Skin of body (tissue), 2 donors: ENCODE data around the gene KIRREL1. TPM values are rescaled to one million over a fixed set of nuclear protein-coding genes. Genes with fewer than 3 reads are reported as not detected.

ENCODE experiments used
- DNase-seq: peaks from one replicate; lab custom pipeline; 2025; lab: John Stamatoyannopoulos, UW
- total RNA-seq: library from RNA; depleted of rRNA; stranded (reverse); fragments of >200 nt; gene quantifications from one replicate; pipeline ENCODE4 v1.2.3, GENCODE V29; 2014

KIRREL1 gene
- total RNA-seq, 1 donor from 2014 or later: 36.0 TPM

- DNase-seq: no peak
Observed at GRCh38 chr1:157971769-157972168, 21.7 kb upstream of the KIRREL1 start.

DNA sequence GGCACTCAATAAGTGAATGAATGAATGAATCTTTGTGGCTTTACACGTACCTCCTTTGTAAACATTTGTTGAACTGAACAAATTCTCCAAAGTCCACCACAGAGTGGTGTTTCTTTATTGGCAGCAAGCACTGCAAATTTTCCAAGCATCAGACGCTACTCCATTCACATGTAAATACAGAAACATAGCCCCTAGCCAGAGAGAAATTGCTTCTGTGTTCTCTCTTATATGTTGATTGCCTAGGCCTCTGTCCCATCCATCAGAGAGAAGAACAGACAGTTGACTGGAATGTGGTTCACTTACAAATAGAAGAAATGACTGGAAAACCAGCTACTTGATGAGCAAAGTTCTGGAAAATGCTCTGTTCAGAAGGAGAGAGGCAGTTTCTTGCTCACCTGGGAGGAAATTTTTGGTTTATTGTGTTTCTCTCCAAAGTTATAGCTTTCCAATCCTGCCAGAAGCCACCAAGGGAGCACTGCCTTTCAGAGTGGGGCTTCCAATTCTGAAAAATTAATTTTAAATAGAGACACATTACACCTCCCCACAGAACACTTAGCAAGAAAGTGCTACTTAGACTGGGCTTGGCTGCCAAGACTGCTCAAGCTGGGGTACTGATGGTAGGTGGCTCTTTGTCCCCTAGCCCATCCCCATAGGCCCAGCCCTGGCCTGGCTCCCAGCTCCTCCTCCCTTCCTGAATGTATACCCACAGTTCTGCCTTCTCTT lies 18.1 kb upstream of the KIRREL1 start:
- DNase-seq: no peak

DNA sequence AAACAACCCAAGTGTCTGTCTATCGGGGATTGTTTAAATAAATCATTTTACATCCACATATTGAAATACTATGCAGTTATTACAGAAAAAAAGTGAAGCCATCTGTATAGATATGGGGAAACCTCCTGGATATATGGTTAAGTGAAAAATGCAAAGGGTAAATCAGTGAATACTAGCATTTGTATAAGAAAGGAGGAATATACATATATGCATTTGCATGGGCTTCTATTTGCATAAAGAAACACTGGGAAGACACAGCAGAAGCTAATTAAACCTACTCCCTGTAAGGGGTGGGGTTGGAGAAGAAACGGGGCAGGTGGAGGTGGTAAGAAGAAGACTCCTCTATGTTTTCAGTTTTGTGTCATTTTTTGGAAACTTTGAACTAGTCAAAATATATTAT lies 16.6 kb upstream of the KIRREL1 start:
- no peak for DNase-seq

DNA sequence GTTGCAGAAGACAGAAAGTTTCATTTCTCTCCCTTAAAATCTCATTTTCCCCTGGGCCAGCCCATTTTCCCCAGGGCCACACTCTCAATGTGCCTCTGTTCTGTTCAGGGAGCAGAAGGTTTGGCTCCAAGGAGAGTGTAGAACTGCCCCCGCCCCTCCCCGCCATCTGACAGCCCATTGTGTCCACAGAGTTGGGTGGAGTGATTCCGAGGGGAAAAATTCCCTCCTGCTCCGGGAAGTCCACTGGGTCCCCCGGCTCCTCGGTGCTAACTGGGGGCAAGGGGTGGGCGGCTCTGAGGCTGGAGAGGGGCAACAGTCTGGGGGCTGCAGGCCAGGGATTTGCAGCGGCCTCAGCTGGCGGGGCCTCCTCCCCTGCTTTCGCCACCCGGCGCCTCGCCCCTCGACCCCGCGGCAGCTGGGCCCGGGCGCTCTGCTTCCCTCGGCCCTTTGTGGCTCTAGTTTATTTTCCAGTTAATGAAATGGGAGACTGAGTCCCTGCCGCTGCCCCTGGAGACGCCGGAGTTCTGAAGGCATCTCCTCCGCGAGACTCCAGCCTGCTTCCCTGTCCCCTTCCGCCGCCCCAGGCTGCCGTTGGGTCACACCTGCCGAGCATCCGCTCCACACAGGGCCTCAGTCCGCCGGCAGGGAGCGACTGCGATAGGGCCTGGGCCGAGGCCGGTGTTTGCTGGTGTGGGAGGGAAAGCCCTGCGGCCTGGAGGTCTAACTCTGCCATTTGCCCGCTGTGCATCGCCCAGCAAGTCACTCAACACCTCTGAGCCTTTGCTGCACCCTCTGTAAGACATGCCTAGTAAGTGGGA lies 14.7 kb upstream of the KIRREL1 start:
- no peak for DNase-seq

- no peak for DNase-seq
Observed at GRCh38 chr1:157982136-157982535, 11.3 kb upstream of the KIRREL1 start.

- no peak for DNase-seq
Observed at GRCh38 chr1:157983787-157984186, 9.7 kb upstream of the KIRREL1 start.

DNA sequence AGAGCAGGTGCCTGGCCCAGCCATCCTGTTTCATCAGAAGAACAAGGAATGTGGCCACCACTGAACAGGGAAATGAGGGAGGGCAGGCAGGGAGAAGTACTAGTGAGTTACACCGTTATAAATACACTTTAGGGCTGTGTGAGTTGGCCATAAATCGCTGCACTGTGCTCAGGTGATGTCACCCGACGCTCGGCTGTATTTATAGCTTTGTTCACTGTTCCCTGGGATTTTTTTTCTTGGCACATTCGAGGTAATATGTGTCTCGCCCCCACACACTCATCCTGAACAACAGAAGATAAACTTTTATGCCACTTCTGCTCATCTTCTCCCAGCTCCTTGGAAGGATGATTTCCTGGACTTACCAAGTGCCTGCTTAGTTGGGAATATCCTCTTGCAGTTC lies 9.0 kb upstream of the KIRREL1 start:
- no peak for DNase-seq

DNA sequence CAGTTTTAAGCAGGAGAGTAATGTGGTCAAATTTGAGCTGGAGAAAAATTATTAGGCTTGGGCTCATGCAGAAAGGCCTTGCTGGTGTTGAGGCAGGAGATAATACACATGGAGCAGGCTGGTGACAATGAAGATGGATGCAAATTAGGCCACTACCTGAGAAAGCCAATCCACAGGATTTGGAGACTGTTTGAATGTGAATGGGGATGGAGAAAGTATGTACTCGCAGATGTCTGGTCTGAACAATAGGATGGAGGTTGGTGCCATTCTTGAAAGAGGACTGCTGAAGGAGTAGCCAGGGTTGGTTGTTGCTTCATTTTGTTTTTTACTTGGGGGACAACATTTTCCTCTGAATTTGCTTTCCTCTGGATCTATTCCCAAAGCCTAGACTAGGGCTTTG lies 8.0 kb upstream of the KIRREL1 start:
- no peak for DNase-seq

DNA sequence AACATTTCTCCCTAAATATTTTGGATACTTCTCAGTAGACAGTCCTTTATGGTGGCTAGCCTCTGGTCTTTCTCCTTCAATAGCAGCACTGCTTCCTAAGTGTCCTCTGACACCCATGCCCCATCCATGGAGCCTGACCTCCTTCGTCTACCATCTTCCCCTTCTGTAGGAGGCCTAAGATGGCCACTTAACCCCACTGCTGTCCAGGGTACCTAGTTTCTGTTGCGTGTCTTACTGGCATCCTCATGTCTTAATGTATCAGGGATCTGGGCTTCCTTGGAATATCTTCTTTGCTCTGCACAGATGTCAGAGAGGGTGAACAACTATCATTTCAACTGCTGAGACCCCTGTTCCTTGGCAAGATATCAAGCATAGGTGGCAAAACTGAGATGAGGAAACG lies 5.4 kb upstream of the KIRREL1 start:
- no peak for DNase-seq

GRCh38 chr1:157992031-157992832 lies 1.2 kb upstream of the KIRREL1 start:
- DNase-seq: peak; percentile 86

- DNase-seq: no peak
Observed at GRCh38 chr1:157992833-157993146, 655 bp upstream of the KIRREL1 start.

- DNase-seq: peak; percentile 27
Observed at GRCh38 chr1:157993918-157994605, 617 bp downstream of the KIRREL1 start.

- DNase-seq: peak; percentile 53
Observed at GRCh38 chr1:157994704-157995582, 1.5 kb downstream of the KIRREL1 start.

DNA sequence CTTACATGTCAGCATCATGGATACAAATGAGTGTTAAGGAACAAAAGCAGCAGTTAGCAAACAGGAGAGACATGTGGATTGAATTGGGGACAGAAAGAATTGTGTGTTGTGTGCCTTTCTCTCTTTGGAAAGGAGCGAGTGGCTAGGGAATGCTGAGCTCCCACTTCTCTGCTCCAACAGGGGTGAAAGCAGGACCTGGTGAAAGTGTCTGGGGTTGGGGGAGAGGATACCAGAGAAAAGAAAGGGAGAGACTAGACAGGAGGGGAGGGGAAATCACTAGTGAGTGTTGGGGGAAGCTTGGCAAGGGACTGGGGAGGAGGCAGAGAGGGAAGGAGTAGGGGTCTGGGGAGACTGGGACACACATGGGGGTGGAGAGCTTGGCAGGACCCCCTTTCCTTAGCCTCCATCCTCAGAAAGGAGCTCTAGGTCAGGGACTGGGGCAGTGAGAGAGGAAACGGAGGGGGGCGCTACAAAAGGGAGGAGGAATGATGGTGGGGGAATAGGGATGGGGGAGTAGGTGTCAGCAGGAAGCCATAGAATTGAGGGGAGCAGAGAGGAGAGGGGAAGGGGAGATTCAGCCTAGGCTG lies 2.2 kb downstream of the KIRREL1 start:
- peak; percentile 49 for DNase-seq

- no peak for DNase-seq
Observed at GRCh38 chr1:157996433-157996832, 3.0 kb downstream of the KIRREL1 start.

DNA sequence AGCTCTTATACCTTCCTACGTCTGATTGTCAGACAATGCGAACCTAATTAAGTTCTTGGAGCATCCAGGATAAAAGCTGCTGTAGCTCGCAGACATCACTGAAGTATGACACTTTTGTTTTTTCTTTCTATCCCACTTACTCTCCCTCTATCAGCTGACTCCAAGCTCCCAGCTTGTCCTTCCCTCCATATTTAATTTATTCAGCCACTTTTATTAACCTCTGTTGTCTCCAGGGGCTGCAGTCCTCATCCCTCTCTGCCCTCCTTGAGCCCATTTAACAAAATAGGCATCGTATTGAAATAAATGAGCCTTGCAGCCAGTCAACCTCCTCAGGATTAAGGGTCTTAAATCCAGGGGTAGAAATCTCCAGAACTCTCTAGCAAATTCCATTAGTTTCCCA lies 7.1 kb downstream of the KIRREL1 start:
- no peak for DNase-seq

DNA sequence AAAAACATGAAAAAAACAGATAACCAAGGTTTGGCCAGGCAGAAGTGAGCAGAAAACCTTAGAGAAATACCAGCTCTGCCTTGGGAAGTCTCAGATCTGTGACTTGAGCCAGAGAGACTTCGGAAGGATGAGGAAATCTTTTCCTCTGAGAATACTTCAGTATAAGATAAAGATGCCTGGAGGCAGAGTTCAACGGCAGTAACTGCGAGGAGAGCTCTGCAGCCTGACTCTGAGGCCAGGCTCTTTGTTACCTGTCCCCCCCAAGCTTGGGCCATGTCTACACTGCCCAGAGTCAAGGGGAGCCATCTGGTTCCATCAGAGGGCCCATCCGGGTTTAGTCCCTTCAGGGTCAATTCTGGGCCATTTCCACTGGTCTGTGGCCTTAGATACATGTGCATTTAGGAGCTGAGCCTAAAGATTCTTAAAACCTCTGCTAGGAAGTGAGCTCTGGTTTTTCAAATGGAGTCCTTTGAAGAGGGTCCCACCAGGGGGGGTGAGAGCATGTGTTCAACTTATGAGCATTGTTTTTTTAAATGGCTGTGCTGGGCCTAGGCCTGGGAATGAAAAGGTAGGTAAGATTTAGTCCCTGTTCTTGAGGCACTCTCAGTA lies 8.7 kb downstream of the KIRREL1 start:
- no peak for DNase-seq

GRCh38 chr1:158002631-158003405 lies 9.4 kb downstream of the KIRREL1 start:
- DNase-seq: no peak

DNA sequence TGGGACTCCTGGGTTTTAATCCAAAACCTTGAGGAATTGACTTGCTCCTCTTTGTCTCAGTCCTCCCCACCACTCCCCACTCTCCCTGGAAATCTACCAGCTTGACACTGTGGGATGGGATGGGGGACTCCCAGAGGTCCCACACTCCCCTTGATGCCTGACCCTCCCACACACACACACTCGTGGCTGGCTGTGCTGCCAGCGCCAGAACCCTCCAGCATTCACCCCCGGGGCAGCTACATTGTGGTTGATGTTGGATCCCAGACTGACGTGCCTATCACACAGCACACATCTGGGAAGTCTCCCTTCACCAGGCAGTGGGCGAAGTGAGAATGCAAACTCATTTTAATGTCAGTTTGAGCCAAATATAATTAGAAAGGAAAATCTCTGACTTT lies 10.0 kb downstream of the KIRREL1 start:
- DNase-seq: no peak
